HG03066 (cell line): ENCODE results near the gene DNAJB4.

Experiments used
- ATAC-seq: cut with Tn5 transposase; IDR thresholded peaks from one replicate; pipeline ENCODE4 v1.9.1; 2021; ENCODE audit warnings: low read depth; ENCODE audit not compliant: unreplicated experiment

Gene DNAJB4

DNA sequence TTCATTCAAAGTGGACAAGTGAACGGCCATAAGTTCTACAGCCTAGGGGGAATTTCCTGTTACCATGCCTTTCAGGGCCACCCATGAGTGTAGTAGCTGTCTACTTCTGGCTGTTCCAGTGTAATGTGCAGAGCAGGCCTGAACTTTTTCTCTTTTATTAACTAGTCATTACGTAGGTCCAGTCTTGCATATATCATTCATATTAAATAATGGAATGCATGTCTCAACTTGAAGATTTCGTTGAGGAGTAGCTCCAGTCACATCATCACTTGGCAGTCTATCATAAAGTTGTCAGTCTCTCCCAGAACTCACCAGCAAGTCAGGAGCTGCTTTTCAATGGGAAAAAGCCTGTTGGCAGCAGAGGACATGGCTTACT is 29.0 kb downstream of the DNAJB4 start:
- no peak for ATAC-seq

DNA sequence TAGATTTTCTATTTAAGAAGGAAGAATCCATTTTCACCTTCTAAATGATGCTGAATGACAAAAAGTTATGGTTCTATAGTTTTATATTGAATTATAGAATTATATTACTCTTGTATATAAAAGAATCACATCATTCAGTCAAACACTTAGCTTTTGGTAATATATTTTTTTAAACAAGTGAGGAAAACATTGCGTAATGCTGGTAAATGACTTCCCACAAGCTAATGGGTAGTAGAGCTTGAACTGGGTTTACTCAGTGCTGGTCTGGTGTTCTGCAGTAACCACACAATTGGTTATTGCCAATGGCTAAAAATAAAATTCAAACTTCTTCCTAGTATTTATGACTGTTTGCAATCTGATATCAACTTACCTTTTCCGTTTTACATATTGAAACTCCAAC is 30.4 kb downstream of the DNAJB4 start:
- ATAC-seq, result no peak

DNA sequence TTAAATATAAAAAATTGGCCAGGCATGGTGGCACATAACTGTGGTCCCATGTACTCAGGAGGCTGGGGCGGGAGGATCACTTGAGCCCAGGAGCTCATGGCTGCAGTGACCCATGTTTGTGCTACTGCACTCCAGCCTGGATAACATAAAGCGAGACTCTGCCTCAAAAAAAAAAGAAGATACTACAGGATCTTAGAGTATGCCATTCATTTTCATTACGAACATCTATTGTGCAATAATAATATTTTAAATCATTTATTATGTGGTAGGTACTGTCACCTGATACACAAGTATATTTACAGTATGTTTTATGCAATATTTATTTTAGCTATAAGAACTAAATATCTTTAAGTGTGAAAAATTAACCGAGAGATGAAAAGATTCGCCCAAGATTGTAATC is 31.7 kb downstream of the DNAJB4 start:
- ATAC-seq, result no peak

DNA sequence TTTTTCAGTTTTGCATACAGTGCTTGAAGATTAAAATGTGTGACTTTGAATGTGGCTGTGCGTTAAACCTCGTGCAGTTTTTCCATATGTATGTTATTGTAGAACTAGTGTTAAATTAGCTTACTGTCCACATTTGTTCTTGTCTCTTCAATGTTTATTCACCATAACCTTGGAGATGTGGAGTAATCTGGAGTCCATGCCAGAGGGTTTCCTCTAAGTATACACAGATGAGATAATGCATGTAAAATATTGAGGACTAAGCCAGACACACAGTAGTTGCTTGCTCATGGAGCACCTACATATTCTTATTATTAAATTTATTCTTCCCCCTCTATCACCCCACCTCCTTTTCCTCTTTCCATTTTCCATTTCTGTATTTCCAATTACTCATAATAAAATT is 33.3 kb downstream of the DNAJB4 start:
- ATAC-seq, result no peak

DNA sequence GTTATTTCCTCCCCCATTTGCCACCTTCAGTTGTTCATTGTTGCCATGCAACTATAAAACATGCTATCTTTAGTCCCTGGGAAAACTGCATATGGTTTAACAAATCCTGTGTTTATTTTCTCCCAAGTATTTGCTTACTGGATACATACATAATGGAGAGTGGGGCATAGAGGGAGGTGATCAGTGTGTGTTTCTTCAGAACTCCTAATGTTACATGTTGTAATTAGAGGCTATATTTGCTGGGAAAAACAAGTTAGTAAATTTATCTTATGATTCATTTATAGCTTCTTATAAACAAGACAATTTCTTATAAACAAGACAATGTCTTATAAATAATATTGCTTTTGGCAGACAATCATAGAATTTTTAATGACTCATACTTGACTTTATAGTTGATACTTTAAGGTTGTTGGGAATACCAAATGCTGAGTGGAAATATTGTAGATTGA is 33.8 kb downstream of the DNAJB4 start:
- ATAC-seq, result no peak

DNA sequence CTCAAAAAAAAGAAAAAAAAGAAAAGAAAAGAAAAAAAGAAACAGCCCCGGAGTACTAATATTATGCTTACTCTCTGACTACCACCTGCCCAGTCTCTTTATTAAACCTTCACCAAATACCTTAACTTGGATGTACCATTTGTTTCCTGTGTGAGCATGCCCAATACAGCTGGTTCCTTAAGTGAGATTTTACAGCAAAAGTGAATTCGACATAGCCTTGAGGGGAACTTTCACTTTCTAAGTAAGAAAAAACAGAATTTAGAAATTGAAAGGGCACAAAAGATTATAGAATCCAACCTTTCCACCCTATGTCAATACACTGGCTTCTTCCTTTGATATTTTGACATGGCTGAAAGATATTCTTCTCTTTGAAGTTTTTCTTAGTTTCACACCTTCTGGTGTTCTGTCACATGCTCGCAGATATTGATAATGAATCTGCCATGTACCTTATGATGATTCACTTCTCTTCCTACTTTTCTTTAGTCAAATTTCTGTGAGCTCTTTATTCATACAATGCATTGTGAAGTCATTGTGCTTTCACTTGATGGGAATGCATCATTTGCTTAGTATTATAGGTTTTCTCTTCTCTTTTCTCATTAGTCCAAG is 35.8 kb downstream of the DNAJB4 start:
- ATAC-seq, result no peak

DNA sequence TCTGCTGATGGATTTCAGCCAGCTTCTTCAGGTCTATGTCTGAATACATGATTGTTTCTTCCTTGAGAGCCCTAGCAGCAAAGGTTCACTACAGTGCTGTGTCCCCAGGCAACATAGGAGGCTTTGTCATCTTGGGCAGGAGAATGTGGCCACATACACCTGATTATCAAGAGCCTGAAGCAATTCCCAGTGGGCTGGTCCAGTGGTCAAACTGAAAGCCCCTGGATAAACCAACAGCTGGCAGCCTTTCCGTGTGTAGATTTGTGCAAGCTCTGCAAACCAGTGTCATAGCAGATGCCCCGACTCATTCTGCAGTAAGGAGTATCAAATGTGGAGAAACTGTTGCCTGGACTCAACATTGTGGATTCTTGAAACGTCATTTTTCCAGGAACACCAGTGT is 38.7 kb downstream of the DNAJB4 start:
- no peak for ATAC-seq

DNA sequence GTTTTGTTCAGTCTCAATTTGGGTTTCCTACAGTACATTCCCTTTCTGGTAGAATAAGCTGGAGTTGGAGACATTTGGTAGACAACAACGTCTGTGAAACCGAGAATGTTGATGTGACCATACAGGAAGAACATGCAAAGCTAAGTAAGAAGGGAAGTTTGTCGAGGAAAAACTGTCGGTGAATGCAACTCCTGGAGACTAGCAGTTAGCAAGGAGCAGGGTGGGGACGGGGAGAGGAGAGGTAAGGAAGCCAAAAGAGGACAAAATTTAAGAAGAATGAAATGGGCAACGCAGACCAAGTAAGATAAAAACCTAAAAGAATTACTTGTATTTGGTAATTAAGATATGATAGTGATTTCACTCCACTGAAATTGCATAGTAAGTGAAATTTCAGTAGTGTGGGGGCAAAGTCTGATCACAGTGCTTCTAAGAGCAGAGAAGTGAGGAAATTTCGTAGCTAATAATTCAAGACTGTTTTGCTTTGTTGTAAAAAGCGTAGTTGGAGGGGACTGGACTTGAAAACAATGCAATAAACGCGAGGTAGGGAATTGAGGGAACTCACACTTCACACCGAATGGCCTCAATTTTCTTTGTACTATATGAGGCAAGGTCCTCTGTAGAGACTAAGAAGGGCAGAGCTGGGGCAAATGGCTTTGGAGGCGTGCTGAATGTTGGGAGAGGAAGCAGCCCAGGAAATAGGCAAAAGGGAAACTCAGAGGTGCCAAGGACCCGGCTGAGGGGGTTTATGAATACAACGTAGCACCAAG is 40.2 kb downstream of the DNAJB4 start:
- ATAC-seq, result no peak

DNA sequence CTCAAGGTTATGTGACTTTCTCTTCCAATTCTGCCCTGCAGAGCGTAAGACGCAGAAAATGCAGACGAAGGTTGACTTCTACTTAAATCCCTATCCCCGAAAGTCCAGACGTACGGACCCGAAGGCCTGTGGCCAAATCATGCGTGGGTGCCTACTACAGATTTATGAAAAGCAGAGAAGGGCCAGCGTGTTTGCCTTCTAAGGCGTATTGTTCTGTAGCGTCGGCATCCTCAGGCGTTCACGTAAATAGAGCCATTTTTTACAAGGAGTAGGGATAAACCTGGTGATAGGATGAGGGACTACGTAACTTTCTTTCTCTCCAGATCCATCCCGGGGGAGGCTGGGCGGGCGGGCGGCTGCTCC is 40.8 kb downstream of the DNAJB4 start:
- ATAC-seq, result no peak

DNA sequence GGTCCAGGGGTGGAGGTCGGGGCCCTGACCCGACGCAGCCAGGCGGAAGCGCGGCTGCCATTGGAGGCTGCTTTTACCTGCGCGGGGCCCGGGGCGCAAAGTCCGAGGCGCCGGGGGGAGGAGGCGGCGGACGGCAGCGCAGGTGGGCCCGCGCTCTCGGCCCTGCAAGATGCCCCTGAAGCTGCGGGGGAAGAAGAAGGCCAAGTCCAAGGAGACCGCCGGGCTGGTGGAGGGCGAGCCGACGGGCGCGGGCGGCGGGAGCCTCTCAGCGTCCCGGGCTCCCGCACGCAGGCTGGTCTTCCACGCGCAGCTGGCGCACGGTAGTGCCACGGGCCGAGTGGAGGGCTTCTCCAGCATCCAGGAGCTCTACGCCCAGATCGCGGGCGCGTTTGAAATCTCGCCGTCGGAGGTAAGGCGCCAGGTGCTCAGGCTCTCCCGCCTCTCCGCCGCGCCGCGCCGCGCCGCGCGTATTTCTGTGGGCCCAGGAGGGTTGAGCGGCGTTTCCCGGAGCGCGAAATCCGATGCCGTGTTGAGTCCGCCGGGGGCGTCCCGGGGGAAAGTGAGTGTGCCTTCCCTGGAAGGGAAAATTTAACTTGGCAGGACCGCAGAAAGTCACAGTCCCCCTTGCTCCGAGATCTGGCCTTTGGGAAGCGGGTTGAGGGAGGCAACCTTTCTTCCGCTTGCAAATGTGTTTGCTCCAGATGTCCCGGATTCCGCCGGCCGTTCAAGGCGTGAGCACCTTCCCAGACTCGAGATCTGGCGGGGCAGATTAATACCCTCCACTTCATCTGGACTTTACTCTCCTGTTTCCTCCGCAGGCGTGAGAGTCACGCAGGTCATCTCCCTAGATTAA is 41.4 kb downstream of the DNAJB4 start, which contains the start of gene GIPC2:
GIPC2 (plus strand) TSS at position 41 of the 853 bp plus-strand sequence; CDS start at position 170, 129 bp downstream.
- peak; percentile 46 for ATAC-seq

DNA sequence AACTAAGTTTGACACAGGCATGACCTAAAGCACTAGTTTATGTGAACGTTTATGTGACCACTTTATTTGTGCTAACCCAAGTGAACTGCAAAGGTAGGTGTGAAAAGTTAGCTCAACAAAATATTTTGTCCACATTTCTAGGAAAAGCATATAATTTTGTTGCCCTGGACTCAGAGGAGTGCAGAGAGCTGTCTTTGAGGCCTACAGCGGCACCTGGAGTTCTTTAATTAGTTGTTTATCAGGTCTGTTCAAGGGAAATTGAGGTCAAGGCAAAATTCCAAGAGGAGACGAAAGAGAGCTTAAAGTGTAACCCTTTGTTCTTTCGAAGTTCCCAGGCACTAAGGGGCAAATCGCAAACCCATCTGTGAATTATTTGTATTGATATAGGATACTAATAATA is 42.4 kb downstream of the DNAJB4 start:
- no peak for ATAC-seq

DNA sequence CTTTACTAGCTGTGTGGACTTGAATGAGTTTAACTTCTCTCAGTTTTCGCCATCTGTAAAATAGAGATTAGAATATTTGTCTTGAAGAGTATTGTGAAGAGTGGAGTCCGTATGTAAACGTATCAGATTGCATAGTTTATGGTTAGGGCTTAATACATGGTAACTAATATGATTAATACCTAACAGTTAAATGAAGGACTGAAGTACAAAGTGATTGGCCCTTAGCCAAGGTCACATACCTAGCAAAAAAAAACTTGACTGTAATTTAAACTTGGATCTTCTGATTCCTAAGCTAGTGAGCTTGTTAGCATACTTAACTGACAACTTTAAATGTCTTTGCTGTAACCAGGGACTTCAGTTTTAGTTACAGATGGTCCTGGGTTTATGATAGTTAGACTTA is 42.9 kb downstream of the DNAJB4 start:
- ATAC-seq, result no peak

DNA sequence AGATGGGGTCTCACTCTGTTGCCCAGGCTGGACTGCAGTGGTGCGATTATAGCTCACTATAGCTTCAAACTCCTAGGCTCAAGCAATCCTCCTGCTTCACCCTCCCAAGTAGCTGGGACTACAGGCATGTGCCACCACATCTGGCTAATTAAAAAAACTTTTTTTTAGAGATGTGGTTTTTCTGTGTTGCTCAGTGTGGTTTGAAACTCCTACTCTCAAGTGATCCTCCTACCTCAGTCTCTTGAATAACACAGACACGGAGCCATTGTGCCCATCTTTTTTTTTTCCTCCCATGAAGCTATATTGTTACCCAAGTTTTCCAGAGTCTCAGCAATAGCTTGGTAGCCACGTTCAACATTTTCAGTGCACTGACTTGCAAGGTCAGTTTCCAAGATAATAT is 43.7 kb downstream of the DNAJB4 start:
- no peak for ATAC-seq

DNA sequence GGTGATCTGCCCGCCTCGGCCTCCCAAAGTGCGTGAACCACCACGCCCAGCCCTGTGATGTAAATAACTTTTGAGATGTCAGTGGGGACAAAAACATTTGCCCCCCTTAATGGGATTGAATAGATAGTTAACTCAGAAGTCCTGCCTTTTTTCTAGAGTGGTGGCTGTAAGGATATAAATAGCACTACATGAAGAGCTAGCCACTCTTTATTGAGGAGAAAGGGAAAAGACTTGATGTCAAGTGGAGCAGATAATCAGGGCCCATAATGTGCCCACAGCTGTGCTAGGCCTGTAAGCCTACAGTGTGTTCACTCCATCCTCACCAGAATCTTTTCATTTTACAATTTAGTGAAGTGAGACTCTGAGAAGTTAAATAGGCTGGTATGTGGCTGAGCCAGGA is 44.7 kb downstream of the DNAJB4 start:
- no peak for ATAC-seq

DNA sequence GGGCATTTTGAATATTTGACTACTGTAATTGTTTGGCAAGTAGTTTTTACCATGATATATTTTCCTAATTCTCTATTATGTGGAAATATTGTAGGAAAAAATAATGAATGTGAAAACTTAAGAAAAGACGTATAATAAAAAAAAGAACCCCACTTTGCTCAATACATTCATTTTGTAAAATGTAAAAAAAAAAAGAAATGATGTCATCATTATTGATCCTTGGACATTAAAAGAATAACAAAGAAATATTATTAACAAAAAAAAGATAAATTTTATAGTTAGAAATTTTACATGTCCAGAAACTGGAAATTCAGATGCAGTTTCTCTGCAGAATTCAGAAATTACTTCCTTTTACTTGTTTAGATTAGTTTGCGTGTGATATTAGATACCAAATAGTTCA is 46.3 kb downstream of the DNAJB4 start:
- no peak for ATAC-seq

DNA sequence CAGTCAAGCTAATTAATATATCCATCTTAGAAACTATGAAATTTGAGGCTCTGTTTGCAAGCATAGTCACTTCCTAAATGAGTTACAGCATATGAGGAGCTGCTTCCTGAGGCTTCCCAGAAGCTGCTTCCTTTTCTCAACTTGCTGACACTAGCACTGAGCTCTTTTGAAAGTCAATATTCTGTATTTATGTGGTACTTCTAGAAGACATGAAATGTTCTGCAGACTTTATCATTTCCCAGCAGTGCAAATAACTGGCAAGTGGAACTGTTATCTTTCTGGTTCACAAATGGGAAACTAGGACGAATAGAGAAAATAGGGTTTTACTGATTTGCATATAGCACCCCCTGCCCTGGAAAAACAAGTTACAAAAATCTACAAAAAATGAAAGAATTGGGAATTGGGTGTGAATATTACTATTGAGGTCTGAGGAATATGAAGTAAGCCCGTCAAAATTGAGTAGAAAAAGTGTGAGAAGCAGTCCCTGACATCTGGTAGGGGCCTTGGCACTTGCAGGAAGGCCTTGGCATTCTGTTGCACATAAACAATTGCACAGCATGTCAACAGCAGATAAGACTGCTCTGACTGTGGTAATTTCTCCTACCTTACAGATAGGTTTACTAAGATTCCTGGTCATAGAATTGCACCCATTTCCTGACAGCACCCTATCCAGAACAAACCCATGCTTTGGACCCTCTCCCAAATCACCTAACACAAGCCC is 48.1 kb downstream of the DNAJB4 start:
- no peak for ATAC-seq

DNA sequence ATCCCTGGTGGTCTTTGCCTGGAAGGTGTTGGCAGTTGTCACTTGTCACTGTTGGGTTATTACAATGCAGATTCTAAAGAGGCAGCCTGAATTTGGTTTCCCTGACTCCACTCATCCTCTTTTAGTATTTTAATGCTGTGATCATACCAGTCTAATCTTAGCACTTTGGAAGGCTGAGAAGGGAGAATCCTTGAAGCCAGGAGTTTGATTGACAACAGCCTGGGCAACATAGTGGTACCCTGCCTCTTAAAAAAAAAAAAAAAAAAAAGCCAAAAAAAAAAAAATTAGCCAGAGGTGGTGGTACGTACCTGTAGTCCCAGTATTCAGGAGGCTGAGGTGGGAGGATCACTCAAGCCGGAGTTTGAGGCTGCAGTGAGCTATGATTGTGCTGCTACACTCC is 48.8 kb downstream of the DNAJB4 start:
- ATAC-seq, result no peak

DNA sequence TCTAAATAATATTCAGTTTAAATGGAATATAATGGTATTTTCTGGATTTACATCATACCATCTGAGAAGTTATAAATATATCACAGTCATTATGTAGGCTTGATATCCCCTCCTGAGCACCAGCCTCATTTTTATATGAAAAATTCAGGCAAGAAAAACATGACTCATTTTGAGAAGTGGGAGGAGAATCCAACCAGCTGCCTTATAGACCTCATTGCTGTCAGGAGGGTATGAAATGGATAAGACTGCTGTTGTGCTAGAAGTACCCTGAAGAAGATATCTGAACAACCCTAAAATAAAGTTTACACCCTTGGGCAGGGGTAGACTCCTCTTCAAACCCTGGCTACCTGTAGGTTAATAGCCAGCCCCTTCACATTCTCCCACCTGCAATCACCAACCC is 49.8 kb downstream of the DNAJB4 start:
- ATAC-seq, result no peak

DNA sequence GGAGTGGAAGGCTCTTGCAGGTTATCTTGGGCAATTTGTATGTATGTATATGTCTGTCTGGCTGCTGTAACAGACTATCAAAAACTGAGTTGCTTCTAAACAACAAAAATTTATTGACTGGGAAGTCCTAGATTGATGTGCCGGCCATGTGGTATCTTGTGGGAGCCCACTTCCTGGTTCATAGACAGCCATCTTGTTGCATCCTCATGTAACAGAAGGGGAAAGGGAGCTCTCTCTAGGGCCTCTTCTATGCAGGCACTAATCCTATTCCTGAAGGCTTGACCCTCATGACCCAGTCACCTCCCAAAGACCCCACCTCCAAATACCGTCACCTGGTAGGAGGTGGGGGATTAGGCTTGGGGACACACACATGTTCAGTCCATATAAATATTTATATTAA is 50.2 kb downstream of the DNAJB4 start:
- no peak for ATAC-seq

DNA sequence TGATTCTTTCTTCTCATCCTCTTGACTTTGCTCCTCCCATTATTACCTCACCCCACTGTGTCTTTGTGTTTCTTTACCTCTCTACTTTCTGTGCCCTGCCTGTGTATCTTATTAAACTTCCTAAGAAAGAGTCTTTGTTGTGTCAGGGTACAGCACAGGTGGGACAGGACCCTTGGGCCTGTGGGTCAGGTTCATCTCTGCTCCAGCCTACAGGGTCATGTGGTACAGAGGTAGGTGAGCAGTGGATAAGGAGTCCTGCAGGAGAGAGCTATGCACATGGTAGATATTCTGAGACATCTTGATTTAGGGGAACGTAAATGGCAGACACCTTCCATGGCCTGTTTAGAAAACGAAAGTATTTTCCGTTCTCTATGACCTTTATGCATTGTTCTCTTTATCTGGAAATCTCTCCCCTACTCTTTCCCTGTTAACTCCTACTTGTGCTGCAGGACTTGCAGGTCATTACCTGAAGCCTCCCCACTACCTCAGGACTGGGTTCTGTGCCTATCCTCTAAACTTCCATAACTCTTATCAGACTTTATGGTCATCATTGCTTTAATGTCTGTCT is 50.9 kb downstream of the DNAJB4 start:
- ATAC-seq, result no peak

DNA sequence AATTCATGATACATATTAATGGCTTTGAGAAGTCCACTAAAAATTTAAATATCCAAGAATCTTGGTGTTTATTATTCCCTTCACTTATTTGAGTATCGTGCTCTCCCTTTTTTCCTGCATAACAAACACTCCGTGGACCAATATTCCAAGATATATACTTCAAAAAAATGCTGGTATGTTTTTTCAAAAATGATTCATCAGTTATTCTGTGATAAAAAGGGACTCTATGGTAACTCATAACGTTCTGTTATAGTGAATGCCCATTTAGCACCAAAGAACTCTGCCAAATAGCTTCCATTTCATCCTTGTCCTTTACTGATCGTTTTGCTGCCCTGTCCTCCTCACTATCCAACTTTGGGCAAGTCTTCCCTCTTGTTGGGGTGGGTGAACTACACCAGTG is 53.9 kb downstream of the DNAJB4 start:
- ATAC-seq, result no peak
